Measurements from ENCODE around the gene ABCC1. TPM values are rescaled to one million over a fixed set of nuclear protein-coding genes. Genes with fewer than 3 reads are reported as not detected.

Gene ABCC1
- total RNA-seq, 1 donor from 2014 or later, result 49.8 TPM

GRCh38 chr16:16083421-16084156 lies 134.2 kb downstream of the ABCC1 start:
- intact Hi-C loops (cut with micrococcal nuclease), result no loop called here
- no peak for DNase-seq
- TF ChIP-seq CTCF (IDR thresholded peaks at IDR 0.05), result no peak
- no peak overlapping the region for H3K27ac Mint-ChIP-seq
- POLR2A ChIA-PET, result no interaction called here
- H3K4me3 Mint-ChIP-seq, result no peak overlapping the region
- no peaks in the 10 kb centered on the region for H3K4me1 Mint-ChIP-seq
- no peaks in the 10 kb centered on the region for H3K27me3 Mint-ChIP-seq
- CTCF ChIA-PET, result no interaction called here
- no peaks in the 10 kb centered on the region for H3K9me3 Mint-ChIP-seq
- H3K36me3 Mint-ChIP-seq (ENCODE audit: low read depth), result peaks cover 86% of the 10 kb centered on the region
- no peak for ATAC-seq (ENCODE audit: low read depth)

- no peak overlapping the region for H3K27ac Mint-ChIP-seq
- H3K9me3 Mint-ChIP-seq, result no peaks in the 10 kb centered on the region
- H3K36me3 Mint-ChIP-seq (ENCODE audit: low read depth), result peaks cover 85% of the 10 kb centered on the region
- H3K27me3 Mint-ChIP-seq, result no peaks in the 10 kb centered on the region
- DNase-seq, result no peak
- no peak for TF ChIP-seq CTCF (IDR thresholded peaks at IDR 0.05)
- intact Hi-C loops (cut with micrococcal nuclease), result no loop called here
- no peak overlapping the region for H3K4me3 Mint-ChIP-seq
- H3K4me1 Mint-ChIP-seq, result no peaks in the 10 kb centered on the region
- ATAC-seq (ENCODE audit: low read depth), result no peak
- ChIA-PET POLR2A (no interaction called here), CTCF (no interaction called here)
Observed at GRCh38 chr16:16084874-16085273, 135.5 kb downstream of the ABCC1 start.

- intact Hi-C loops (cut with micrococcal nuclease), result no loop called here
- DNase-seq (no peak), ATAC-seq (ENCODE audit: low read depth) (no peak)
- CTCF ChIA-PET, result no interaction called here
- Mint-ChIP-seq H3K4me1 (no peaks in the 10 kb centered on the region), H3K9me3 (no peaks in the 10 kb centered on the region), H3K27me3 (no peaks in the 10 kb centered on the region), H3K36me3 (ENCODE audit: low read depth) (peaks cover 85% of the 10 kb centered on the region), H3K27ac (no peak overlapping the region), H3K4me3 (no peak overlapping the region)
- POLR2A ChIA-PET, result no interaction called here
- no peak for TF ChIP-seq CTCF (IDR thresholded peaks at IDR 0.05)
Observed at GRCh38 chr16:16086653-16087446, 137.4 kb downstream of the ABCC1 start.

GRCh38 chr16:16090238-16090637 lies 140.8 kb downstream of the ABCC1 start:
- intact Hi-C loops (cut with micrococcal nuclease), result no loop called here
- ChIA-PET POLR2A (no interaction called here), CTCF (no interaction called here)
- Mint-ChIP-seq H3K4me1 (no peaks in the 10 kb centered on the region), H3K27me3 (no peaks in the 10 kb centered on the region), H3K27ac (no peak overlapping the region), H3K4me3 (no peak overlapping the region), H3K36me3 (ENCODE audit: low read depth) (peaks cover 83% of the 10 kb centered on the region), H3K9me3 (no peaks in the 10 kb centered on the region)
- no peak for TF ChIP-seq CTCF (IDR thresholded peaks at IDR 0.05)
- DNase-seq (no peak), ATAC-seq (ENCODE audit: low read depth) (no peak)

GRCh38 chr16:16092925-16093627 lies 143.7 kb downstream of the ABCC1 start:
- peaks cover 71% of the 10 kb centered on the region for H3K36me3 Mint-ChIP-seq (ENCODE audit: low read depth)

More at GRCh38 chr16:16092925-16093627, 143.7 kb downstream of the ABCC1 start:
- CTCF ChIA-PET, result no interaction called here
- Mint-ChIP-seq H3K9me3 (no peaks in the 10 kb centered on the region), H3K27ac (no peak overlapping the region), H3K27me3 (no peaks in the 10 kb centered on the region), H3K4me3 (no peak overlapping the region), H3K4me1 (peaks cover 3% of the 10 kb centered on the region)
- ATAC-seq (ENCODE audit: low read depth) (no peak), DNase-seq (no peak)
- intact Hi-C loops (cut with micrococcal nuclease), result no loop called here
- no peak for TF ChIP-seq CTCF (IDR thresholded peaks at IDR 0.05)
- POLR2A ChIA-PET, result no interaction called here

Data from activated B cell treated with CpG ODN at 0.5 μM for 24 hours (primary cell).